Putamen (tissue), 1 donor: ENCODE results near the gene ANKRD13B.

Experiments
- DNase-seq: peaks from one replicate; pipeline ENCODE4 v3.0.0-alpha.2; 2016; ENCODE audit warnings: low spot score

The ANKRD13B gene

DNA sequence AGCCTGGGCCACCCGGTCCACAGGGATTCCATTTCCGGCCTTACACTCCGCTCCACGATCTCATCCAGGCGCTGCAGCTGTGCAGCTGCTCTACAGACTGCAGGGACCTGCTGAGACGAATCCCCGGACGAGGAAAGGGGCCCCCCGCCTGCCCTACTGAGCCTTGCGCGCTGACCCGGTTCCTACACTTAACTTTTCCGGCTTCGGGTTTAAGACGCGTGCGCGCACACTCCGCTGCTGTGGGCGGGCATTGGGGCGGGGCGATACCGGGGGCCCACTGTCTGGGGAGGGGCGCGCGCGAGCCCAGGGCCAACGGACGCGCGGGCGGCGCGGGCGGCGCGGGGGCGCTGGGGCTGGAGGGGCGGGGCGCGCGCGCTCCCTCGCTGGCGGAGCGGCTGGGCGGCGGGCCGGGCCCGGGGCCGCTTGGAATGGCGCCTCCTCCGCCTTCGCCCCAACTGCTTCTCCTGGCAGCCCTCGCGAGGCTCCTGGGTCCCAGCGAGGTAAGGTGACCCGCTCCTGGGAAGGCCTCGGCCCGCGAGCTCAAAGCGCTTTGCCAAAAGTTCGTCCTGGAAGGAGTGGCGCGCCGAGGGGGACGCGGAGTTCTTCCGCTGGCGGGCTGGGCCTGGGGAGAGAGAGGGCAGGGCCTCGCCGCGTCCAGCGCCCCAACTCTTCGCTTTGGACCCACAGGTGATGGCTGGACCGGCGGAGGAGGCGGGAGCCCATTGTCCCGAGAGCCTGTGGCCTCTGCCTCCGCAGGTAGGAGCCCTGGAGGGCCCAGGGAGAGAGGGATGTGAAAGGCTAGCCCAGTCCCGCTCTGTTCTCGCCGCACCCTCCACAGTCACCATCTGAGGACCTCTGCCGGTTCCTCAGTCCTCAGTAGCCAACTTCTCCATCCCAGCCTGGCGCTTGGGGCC lies 24.3 kb upstream of the ANKRD13B start, which contains the start of gene TP53I13:
Gene TP53I13, plus strand, starts transcription at position 371 of the 914 bp plus-strand sequence. Its CDS starts 58 bp downstream, at position 429.
- DNase-seq = no peak

GRCh38 chr17:29569245-29569950 lies 23.5 kb upstream of the ANKRD13B start:
- no peak for DNase-seq

DNA sequence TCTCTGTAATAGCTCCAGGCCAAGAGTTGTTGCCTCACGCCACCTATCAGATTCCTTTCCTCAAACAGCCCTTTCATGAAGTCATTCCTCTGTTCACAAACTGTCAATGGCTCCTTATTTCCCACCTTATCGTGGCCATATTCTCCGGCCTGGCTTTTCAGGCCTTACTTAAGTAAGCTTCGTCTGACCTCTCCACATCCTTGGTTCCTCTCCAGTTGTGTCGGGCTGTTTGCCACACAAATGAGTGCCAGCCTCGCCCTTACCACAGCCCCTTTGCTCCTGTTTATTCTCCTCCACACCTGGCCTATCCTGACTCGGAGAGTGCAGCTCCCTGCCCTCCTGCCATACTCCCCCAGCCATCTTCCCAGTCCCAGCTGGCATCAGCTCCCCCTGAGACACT lies 22.4 kb upstream of the ANKRD13B start:
- DNase-seq = no peak

DNA sequence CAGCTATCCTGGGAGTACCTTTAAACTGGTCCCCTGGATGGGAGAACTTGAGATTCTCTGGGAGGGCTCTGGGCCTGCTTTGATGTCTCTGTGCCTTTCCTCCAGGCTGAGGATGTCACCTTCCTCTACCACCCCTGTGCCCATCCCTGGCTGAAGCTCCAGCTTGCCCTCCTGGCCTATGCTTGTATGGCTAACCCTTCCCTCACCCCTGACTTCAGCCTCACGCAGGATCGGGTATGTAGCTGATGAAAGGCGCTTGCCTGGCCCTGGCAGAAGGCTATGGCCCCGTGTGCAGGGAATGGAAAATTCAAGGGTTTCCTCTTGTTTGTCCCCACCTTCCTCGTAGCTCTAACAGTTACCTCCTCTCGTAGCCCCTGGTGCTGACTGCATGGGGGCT lies 21.4 kb upstream of the ANKRD13B start:
- DNase-seq = no peak

- DNase-seq = no peak
Observed at GRCh38 chr17:29571883-29572681, 20.9 kb upstream of the ANKRD13B start.

DNA sequence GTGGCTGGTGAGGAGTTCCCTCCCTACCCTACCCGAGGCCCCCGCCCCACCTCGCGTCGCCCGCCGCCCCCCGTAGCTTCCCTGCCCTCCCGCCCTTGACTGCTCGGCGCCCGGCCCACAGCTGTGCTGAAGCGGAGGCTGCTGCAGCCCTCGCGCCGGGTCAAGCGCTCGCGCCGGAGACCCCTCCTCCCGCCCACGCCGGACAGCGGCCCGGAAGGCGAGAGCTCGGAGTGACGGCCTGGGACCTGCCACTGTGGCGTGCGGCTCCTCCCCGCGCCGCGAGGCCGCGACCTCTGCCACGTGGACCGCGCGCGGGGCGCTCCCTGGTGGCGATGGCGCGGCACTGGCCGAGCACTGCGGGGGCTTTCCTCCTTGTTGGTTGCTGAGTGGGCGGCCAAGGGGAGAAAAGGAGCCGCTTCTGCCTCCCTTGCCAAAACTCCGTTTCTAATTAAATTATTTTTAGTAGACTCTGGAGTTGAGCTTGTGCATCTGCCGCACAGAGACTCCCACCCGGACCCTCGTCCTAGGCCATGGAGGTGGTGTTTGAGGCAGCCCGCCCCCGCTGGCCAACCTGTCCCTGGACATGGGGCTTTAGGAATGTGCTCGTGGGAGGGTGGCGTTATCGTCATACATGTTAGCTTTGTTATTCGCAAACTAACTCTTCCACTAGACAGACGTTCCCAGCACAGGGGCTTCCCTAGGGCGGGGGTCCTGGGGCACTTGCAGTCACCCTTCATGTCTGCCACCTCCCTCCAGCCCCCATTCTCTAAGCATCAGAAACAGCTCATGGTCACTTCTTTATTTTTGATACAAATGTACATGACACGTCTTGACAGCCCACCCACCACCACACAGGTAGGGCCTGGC lies 20.0 kb upstream of the ANKRD13B start:
- no peak for DNase-seq

- no peak for DNase-seq
Observed at GRCh38 chr17:29573558-29573869, 19.4 kb upstream of the ANKRD13B start.

- no peak for DNase-seq
Observed at GRCh38 chr17:29573871-29574731, 18.8 kb upstream of the ANKRD13B start.

DNA sequence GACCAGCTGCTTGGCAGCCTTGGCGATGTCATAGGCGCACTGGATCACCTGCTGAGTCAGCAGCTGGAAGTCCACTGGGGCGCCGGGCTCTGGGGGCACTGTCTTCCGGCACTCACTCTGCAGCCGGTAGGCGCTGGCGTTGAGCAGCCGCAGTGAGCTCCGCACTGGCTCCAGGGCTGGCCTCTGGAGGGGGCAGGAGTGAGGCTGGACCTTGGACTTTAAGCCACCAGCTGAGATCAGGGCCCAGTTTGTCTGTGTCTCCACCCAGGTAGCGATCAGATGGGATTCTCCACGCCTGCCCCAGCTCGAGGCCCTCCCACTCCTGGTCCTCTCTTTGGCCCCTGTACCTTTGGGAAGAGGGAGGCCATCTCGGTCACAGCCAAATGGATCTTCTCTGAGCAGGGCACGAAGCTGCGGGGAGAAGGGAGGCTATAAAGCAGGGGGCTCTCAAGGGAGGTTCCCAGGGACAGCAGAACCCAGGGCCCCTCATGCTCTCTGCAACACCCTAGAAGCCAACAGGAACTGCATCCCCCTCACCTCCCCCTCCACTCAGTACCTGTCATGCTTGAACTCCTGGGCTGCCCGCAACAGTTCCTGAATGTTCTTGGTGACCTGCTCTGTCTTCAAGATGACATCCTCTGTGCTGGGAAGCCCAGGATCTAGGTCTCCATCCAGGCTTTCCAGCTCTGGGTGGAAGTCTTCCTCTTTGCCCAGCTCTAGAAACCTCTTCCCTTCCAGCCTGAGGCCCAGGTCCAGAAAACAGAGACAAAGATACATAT lies 18.0 kb upstream of the ANKRD13B start:
- DNase-seq = no peak

DNA sequence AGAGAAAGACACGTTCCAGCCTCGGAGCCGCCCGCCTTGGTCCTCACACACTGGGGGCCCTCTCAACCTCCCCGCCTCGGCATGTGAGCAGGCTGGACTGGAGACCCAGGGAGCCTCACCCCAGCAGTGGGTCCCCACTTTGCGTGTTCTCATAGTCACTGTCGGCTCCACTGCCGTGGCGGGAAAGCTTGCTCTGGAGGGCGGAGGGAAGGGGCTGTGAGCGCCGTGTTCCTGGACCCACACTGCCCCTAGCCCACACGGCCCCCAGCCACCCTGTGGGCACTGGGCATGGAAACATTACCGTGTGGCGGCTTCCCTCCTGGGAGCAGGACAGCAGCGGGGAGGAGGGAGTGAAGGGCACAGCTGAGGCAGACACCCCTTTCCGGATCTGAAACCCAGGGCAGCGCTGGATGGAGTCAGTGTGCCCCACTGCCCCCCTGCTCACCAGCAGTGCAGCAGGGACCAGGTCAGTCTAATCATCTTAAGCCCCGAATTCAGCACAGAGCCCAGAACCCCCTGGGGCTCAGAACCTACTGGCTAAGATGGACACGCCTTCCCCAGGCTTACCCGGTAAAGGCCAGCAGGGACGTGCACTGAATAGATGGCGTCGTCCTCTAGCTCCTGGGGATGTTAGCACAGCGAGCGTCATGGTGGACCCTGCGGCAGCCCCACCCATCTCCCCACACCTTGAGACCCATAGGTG lies 17.3 kb upstream of the ANKRD13B start:
- no peak for DNase-seq

- DNase-seq = no peak
Observed at GRCh38 chr17:29576214-29577000, 16.5 kb upstream of the ANKRD13B start.

DNA sequence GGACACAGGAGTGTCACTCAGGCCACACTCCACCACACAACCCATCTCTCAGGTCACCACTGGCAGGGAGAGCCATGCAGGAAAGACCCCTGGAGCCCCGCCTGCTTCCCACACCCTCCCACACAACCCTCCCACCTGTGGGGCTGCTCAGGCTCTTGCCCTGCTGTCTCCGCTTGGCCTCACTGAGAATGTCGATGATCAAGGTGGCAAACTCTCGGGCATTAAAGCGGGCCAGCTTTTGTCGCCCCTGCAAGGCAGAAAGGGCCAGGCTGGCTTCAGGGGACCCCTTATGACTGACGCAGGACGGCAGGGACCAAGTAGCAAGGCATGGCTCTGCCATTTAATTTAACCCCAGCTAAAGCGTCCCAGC lies 15.9 kb upstream of the ANKRD13B start:
- DNase-seq = no peak

- DNase-seq = no peak
Observed at GRCh38 chr17:29577385-29578211, 15.3 kb upstream of the ANKRD13B start.

DNA sequence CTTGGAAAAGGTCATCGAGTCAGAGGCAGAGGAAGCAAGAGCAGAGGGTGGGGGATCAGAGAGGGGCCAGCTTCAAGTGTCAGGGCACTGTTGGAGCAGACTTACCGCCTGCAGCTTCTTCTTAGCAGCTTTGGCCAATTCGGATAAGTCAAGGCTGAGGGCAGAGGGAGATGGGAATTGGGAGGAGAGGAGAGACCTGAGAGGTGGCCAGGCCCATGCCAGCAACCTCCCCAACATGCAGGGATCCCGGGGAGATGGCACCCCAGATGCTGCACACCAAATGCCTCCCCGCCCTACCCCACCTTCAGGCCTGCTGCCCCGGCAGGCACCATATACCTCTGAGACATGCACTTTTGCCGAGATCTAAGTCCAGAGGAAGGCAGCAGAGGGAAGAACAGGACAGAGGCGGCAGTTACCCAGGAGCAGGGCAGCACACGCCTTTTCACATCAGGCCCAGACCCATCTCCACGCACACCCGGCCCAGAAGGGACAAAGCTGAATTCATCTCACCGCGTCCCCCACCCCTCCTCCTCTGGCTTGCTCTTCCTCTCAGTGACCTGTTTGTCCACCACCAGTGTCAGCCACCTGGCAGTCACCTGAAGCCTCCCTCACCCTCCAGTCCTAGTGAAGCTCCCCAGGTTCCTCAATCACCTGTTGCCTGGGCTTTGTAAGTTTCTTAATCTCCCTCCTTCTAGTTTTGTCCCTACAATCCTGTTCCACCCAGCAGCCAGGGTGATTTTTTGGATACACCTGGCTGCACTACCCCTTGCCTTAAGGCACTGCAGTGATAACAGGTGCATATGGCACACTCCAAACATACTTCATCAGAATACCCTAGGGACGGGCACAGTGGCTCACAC lies 14.1 kb upstream of the ANKRD13B start:
- DNase-seq = no peak

- no peak for DNase-seq
Observed at GRCh38 chr17:29579866-29580771, 12.8 kb upstream of the ANKRD13B start.
